HK-2 (cell line): ENCODE measurements around the gene LGALS1.
"Not testable (repeated sequence)": the region's sequence is repeated elsewhere in the genome, so short reads cannot be mapped to it uniquely, and the experiment has no call there.

ENCODE experiments used
- DNase-seq: peaks from one replicate; pipeline ENCODE4 v3.0.0-alpha.2; 2018; ENCODE audit not compliant: unreplicated experiment

The LGALS1 gene

DNA sequence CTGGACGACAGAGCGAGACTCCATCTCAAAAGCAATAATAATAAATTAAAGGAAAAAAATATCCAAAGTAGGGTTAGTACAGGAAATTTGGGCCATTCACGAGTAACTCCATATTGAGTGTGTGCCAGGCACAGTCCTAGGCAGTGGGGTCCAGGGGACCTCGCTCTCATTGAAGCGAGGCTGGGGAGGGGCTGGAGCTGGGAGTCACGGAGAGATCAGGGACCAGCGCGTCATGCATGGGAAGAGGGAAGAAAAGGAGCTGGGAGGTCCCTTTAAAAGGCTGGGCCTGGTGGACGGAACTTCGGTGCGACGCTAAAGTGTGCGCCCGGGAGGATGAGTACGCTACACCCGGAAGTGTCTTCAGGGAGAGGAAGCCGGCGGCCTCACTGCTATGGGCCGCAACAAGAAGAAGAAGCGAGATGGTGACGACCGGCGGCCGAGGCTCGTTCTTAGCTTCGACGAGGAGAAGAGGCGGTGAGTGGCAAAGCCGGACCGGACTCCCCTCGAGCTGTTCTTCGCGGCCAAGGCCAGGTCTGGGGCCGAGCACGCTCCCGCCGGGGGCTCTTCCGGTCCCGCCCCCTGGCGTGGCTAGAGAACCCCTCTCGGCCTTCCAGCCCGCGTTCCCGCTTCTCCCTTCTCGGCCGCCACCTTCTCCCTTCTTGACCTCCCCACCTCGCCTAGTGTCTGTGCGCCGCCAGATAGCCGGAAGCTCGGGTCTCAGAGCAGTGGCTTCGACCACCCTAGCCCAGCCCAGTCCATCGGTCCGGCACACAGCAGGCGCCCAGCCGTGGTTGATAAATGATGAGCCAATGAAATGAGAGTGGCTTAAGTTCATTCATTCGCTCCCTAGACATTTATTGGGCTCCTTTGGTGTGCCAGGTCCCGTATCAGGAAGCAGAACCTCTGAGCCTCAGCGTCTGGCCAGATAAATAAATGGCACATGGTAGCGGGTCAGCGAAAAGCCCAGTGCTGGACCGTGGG, 10.9 kb downstream of the LGALS1 start, which contains the start of gene NOL12:
Gene NOL12, plus strand, starts transcription at position 342 of the 981 bp plus-strand sequence. Its CDS starts 50 bp downstream, at position 392.
- DNase-seq, result peak; percentile 74

GRCh38 chr22:37690407-37690806, 15.0 kb downstream of the LGALS1 start:
- DNase-seq, result no peak

GRCh38 chr22:37690901-37691504, 15.6 kb downstream of the LGALS1 start:
- no peak for DNase-seq

DNA sequence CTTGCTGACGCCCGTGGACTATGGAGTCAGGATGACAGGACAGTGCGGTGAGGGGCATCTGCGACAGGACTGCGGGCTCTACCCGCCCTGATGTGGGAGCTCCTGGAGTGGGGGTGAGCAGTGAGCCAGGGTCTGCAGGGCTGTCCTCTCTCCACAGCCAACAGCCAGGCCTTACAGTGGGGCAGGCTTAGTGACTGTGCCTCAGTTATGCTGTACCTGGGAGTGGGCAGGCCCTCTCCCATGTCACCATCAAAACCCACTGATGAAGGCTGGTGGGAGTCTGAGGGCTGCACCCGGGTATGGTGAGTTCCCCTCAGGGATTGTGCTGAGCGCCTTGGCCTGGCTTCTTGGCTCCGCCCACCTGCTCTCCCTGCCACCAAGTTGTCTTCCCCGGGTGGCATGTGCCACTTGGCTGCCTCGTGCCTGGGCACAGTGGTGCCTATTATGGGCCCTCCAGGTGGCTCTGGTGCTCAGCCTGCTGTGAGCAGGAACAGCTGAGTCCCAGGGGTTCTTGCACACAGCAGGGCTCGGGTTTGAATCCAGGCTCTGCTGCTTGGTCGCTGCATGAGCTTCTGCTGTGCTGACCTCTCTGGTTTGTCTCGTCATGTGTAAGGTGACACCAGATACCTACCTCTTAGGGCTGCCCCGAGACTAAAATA, 17.3 kb downstream of the LGALS1 start:
- no peak for DNase-seq

- DNase-seq, result not testable (repeated sequence)
These were observed 18.7 kb downstream of the LGALS1 start for GRCh38 chr22:37694131-37694530.

GRCh38 chr22:37696260-37696656, 20.8 kb downstream of the LGALS1 start:
- DNase-seq, result not testable (repeated sequence)

- DNase-seq, result peak; percentile 96
These were observed 21.5 kb downstream of the LGALS1 start, which contains the start of gene TRIOBP for GRCh38 chr22:37696657-37697537. Gene TRIOBP (plus strand): TSS chr22:37697048. CDS start chr22:37701366, 4,318 bp downstream.

- DNase-seq, result no peak
These were observed 22.1 kb downstream of the LGALS1 start for GRCh38 chr22:37697538-37697835.

GRCh38 chr22:37701141-37701786, 25.8 kb downstream of the LGALS1 start:
- DNase-seq, result no peak

- DNase-seq, result no peak
These were observed 28.5 kb downstream of the LGALS1 start for GRCh38 chr22:37703906-37704305.

DNA sequence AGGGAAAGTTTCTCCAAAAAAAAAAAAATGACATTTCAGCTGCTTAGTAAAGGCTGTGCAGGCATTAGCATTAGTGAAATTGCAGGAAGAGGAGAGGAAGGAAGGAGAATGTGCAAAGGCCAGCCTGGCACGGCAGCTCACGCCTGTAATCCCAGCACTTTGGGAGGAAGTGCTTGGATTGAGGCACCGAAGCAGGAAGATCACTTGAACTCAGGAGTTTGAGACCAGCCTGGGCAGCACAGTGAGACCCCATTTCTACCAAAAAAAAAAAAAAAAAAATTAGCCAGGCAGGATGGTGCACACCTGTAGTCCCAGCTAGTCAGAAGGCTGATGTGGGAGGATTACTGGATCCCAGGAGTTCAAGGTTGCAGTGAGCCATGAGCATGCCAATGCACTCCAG, 29.2 kb downstream of the LGALS1 start:
- DNase-seq, result no peak

DNA sequence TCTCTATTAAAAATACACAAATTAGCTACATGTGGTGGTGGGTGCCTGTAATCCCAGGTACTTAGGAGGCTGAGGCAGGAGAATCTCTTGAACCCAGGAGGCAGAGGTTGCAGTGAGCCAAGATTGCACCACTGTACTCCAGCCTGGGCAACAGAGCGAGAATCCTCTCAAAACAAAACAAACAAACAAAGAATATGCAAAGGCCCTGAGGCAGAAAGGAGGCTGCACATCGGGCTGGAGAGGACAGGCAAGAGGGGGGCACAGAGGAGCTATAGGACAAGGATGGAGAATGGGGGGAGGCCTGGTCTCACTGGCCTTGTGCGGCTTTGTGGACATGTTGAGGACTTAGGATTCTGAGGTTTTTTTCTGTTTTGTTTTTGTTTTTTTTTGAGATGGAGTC, 29.8 kb downstream of the LGALS1 start:
- no peak for DNase-seq

GRCh38 chr22:37708580-37709444, 33.4 kb downstream of the LGALS1 start:
- DNase-seq, result no peak

GRCh38 chr22:37709445-37709765, 34.0 kb downstream of the LGALS1 start:
- no peak for DNase-seq

GRCh38 chr22:37710675-37711074, 35.2 kb downstream of the LGALS1 start:
- DNase-seq, result no peak

GRCh38 chr22:37711490-37711889, 36.1 kb downstream of the LGALS1 start:
- DNase-seq, result no peak

DNA sequence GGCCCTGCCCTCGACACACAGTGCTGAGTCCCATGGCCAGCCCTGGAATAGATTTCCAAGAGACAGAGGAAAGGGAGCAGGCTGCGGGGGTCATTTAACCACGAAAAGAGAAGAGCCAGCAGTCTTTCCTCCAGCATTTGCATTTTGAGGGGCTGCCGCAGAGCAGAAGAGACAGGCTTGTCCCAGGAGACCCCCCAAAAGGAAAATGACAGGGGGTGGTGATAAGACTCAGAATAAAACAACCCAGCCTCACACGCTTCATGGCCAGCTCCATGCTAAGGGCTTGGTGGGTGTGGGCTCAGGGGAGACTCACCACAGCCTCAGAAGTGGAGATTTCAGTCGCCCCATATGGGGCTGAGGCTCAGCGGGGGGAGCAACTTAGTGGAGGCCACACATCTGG, 38.3 kb downstream of the LGALS1 start:
- no peak for DNase-seq

- no peak for DNase-seq
These were observed 39.2 kb downstream of the LGALS1 start for GRCh38 chr22:37714634-37715033.

DNA sequence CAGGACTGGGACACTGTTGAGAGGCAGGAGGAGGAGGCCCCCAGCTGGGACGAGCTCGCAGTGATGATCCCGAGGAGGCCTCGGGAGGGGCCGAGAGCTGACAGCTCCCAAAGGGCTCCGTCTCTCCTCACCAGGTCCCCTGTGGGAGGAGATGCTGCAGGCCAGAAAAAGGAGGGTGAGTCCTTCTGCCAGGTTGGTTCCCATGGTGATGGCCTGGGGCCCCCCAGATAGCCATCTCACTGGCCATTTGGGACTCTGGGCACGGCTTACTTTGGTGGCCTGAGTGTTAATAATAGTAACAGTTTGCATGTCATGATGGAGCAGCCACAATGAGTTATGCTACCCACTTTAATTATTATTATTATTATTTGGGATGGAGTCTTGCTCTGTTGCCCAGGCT, 40.3 kb downstream of the LGALS1 start:
- DNase-seq, result no peak

- no peak for DNase-seq
These were observed 41.3 kb downstream of the LGALS1 start for GRCh38 chr22:37716708-37717107.
